ENCODE data around the gene SFXN1.
"Not testable (repeated sequence)": the region's sequence is repeated elsewhere in the genome, so short reads cannot be mapped to it uniquely, and the experiment has no call there.

The SFXN1 gene, protein sequence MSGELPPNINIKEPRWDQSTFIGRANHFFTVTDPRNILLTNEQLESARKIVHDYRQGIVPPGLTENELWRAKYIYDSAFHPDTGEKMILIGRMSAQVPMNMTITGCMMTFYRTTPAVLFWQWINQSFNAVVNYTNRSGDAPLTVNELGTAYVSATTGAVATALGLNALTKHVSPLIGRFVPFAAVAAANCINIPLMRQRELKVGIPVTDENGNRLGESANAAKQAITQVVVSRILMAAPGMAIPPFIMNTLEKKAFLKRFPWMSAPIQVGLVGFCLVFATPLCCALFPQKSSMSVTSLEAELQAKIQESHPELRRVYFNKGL

DNA sequence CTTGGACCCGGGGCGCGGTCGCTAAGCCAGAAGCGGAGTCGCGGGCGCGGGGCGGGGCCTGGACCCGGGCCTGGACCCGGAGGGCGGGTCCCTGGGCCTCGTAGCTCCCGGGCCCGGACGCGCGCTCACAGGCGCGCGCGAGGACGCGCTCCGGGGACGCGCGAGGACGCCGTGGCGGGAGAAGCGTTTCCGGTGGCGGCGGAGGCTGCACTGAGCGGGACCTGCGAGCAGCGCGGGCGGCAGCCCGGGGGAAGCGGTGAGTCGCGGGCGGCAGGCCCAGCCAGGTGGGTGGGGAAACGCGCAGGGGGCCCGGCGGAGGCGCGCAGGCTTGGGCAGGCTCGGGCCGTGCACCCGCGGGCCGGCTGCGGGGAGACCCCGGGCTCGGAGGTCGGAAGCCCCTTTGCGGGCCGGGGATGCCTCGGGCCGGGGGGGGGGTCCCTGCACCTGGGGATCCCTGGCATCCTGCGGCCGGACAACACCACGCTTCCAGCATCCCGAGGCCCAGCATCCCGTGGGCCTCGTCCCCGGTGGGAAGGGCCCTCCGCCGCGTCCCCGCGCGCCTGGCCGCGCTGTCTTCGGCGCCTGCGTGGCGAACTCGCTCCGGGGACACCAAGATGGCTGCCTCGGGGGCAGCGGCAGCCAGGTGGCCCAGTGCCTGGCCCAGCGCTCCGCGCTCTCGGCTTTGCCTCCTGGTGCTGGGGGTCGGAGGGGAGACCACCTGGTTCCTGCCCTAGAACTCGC, at the start of gene SFXN1:
SFXN1 (plus strand) TSS at position 177 of the 741 bp plus-strand sequence. CDS start 13,544 bp downstream, outside the sequence.
- DNase-seq: peak; percentile 74 to 85

GRCh38 chr5:175434800-175435199, 43.6 kb upstream of the SFXN1 start:
- no peak for DNase-seq

- DNase-seq: no peak
Measured at GRCh38 chr5:175436359-175436758, 42.0 kb upstream of the SFXN1 start.

- no peak for DNase-seq
Measured at GRCh38 chr5:175438234-175438857, 40.0 kb upstream of the SFXN1 start.

DNA sequence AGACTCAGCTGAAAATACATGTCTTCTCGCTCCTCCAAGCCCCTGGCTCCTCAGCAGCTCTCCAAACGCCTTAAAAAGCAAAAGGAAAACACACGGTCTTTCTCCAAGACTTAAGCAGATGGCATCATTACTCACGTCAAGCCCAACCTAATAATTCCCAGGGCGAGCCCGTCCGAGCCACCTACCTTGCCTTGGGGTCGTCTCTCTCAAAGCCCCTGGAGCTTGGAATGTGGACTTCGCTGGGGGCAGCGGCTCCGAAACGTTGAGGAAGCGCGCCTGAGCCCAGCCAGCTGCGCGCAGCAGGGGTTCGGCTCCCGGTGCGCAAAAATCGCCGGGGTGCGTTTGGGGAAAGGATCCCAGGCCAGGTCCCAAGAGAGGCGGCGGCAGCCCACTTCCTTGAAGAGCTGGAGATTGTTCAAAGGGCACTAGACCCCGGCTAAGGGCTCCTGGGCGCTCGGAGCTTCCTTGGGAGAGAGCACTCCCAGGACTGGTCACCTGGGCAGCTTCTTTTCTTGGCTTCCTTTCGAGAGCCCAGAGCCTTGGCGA, 34.8 kb upstream of the SFXN1 start:
- no peak for DNase-seq

GRCh38 chr5:175444060-175444904, 34.1 kb upstream of the SFXN1 start, which contains the start of gene DRD1:
Gene DRD1, minus strand, starts transcription at chr5:175444182. Its CDS starts 1,083 bp downstream, at chr5:175443099.
- peak; percentile 62 to 69 for DNase-seq

- no peak for DNase-seq
Measured at GRCh38 chr5:175444905-175445456, 33.4 kb upstream of the SFXN1 start.

- not testable (repeated sequence) for DNase-seq
Measured at GRCh38 chr5:175446378-175446777, 32.0 kb upstream of the SFXN1 start.

GRCh38 chr5:175447571-175447970, 30.8 kb upstream of the SFXN1 start:
- no peak for DNase-seq

GRCh38 chr5:175448276-175448675, 30.1 kb upstream of the SFXN1 start:
- no peak for DNase-seq

DNA sequence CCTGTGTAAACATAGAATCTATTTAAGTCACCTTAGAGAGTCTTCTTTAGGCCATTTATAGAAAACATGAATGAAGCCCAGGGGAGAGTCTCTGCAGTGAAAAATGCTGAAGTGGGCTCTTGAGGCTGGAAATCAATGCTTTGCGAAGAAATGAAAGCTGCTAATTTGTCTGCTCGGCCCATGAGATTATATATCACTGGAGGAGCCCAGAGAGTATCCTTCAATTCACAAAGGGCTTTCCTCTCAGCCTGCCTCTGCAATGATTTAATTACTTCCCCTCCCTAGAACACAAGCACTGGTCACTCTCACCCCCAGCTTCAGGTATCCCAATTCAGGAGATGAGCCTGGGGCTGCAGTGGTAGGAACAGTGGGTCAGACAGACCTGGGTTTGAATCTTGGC, 26.2 kb upstream of the SFXN1 start:
- no peak for DNase-seq

DNA sequence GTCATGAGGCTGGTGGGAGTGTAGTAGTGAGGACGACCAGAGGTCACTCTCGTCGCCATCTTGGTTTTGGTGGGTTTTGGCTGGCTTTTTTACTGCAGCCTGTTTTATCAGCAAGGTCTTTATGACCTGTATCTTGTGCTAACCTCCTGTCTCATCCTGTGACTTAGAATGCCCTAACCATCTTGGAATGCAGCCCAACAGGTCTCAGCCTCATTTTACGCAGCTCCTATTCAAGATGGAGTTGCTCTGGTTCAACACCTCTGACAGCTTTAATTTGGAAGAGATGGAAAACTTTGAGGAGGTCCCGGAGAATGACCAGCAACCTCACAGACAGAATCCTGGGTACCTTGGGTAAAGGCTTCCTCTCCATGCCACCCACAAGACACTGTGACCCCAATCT, 24.0 kb upstream of the SFXN1 start:
- not testable (repeated sequence) for DNase-seq

DNA sequence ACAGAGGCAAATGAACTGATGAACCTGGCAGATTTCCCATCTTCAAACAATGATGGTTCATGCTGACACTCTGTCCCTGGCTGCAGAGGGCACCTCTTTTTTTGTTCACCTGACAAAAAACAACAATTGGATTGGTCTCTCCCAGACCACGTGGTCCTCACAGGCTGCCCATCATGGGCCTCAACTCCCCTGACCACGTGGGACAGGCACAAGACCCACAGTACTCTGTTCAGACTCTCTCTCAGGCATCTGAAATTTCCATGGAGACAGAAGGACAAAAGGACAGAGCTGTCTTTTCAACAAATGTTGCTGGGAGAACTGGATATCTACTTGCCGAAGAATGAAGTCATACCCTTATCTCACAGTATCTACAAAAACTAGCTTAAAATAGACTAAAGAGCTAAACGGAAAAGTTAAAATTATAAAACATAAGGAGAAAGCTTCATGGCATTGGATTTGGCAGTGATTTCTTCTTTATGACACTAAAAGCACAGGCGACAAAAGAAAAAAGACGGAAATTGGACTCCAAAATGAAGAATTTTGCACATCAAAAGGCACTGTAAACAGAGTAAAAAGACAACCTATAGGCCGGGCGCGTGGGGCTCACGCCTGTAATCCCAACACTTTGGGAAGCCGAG, 22.1 kb upstream of the SFXN1 start:
- DNase-seq: no peak

DNA sequence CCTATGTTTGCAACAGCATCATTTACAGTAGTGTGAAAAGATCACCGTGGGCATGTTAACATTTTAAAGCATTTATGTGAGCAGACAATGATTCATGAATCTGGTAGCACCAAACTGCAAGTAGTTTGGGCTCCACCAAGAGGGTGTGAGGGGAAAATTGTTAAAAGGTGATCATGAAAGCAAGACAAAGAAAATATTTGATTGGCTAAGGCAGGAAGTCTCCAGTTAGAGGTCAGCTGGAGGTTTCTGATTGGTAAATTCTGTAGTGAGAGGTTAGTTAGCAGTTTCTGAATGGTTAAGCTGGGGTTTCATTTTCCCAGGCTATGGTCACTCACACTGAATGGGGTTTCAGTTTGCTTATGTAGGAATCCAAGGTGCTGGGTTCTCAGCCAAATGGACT, 20.9 kb upstream of the SFXN1 start:
- no peak for DNase-seq

- DNase-seq: no peak
Measured at GRCh38 chr5:175460126-175460525, 18.2 kb upstream of the SFXN1 start.

GRCh38 chr5:175460552-175460951, 17.8 kb upstream of the SFXN1 start:
- DNase-seq: no peak

DNA sequence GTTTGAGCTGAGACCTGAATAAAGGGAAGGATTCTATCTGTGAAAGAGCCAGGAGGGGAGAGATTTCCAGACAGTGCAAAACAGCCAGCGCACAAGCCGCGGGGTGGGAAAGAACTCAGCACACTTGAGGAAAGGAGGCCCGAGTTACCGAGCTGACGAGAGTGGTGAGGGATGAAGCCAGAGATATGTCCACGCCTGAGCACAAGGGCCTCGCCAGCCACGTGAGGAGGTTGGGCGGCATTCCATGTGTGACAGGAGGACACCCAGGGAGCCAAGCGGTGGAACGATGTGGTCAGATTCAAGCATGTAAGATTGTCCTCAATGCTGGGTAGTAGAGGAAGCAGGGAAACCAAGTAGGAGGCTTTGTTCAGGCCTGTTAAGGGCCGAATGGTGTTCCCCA, 17.0 kb upstream of the SFXN1 start:
- no peak for DNase-seq

GRCh38 chr5:175463641-175464040, 14.7 kb upstream of the SFXN1 start:
- DNase-seq: no peak

DNA sequence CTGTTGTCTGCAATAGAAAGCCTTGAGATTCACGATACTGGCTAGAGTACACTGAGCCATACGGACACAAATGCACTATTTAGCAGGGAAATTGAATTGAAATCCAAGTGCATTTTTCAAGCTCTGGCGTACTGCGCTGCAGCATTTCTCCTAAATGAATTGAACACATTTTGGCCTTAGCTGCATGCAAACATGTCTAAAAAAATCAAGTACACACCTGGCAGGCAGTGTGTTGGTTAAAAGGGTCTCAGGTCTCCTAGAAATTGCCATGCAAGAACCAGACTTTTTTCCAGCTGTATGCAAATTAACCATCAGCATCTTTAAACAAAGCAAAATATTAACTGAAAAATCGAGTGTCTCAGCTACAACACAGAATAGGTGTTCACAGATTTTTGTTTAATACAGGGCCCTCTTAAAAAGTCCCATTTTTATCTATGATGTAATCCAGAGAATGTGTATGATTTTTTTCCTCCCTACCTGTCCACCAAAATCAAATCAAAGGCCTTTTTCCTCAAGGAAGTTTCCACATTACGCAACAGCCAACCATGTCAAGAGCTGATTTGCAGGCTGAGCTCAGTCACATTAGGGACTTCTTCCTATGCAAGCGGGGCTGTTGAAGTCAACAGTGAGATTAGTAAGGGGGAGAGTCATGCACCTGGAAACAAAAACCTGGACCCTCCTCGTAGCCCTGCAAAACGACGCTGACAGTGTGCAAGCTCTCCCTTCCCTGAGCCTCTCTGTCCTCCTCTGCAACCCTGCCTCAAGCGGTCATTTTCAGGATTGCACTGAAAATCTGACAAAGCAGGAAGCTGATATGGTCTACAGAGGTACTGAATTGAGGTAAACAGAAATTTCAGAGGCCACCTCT, 14.1 kb upstream of the SFXN1 start:
- peak; percentile 69 to 71 for DNase-seq

- no peak for DNase-seq
Measured at GRCh38 chr5:175464942-175465233, 13.5 kb upstream of the SFXN1 start.

DNA sequence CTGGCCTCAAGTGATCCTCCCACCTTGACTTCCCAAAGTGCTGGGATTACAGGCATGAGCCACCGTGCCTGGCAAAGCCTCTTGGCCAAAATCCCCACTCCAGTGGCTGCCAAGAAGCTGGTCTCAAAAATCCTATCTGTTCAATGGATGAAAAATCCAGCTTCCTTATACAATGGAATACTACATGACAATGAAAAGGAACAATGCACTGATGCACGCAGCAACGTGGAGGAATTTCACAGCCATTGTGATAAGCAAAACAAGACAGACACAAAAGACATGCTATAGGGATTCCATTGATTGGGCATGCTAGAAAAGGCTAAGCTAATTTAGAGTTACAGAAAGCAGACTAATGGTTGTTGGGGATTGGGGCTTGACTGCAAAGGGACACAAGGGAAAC, 13.1 kb upstream of the SFXN1 start:
- no peak for DNase-seq

All from stimulated activated CD4-positive, alpha-beta T cell treated with anti-CD3 and anti-CD28 coated beads, Interleukin-2, amount 100 ng/mL, for 48 hours (primary cell).